ENCODE results near the gene AGTRAP. TPM values are rescaled to one million over a fixed set of nuclear protein-coding genes. Genes with fewer than 3 reads are reported as not detected.

AGTRAP gene
- total and polyA plus RNA-seq, 12 donors: 23.4 to 104 (median 45.1) TPM

- peak overlapping the region in 3 of 5 donors; percentile 60 to 69 (median 69) for H3K27ac ChIP-seq
Observed at GRCh38 chr1:11730429-11730891, 5.5 kb upstream of the AGTRAP start.

GRCh38 chr1:11731691-11732283, 4.1 kb upstream of the AGTRAP start:
- peak in 6 of 7 donors; percentile 42 to 83 (median 58) for DNase-seq
- Histone ChIP-seq H3K27ac (peak overlapping the region in 3 of 5 donors; percentile 53 to 69 (median 69)), H3K4me3 (peak overlapping the region in 1 of 4 donors; percentile 41), H3K36me3 (replicated peaks in 1 of 2) (no peaks in the 10 kb centered on the region), H3K9me3 (replicated peaks in 1 of 3) (no peaks in the 10 kb centered on the region), H3K27me3 (no peaks in the 10 kb centered on the region), H3K4me1 (replicated peaks in 1 of 2) (peaks cover 12 to 42% of the 10 kb centered on the region in 2 donors)
- no peak for TF ChIP-seq POLR2A (IDR thresholded peaks at IDR 0.05)
- TF ChIP-seq CTCF (IDR thresholded peaks at IDR 0.05): no peak
- WGBS, 4 donors: 17 to 37% (median 25%) methylated on average over 15 to 17 of the region's 17 CpGs
- intact Hi-C loops (cut with DNase I): no loop called here

More at GRCh38 chr1:11730429-11730891, 5.5 kb upstream of the AGTRAP start:
- Histone ChIP-seq H3K4me1 (replicated peaks in 1 of 2) (peaks cover 6 to 35% of the 10 kb centered on the region in 2 donors), H3K27me3 (no peaks in the 10 kb centered on the region), H3K36me3 (replicated peaks in 1 of 2) (no peaks in the 10 kb centered on the region), H3K9me3 (replicated peaks in 1 of 3) (no peaks in the 10 kb centered on the region), H3K4me3 (no peak overlapping the region)
- WGBS, 4 donors: 36 to 52% (median 40%) methylated on average over 4 to 5 of the region's 5 CpGs
- TF ChIP-seq CTCF (IDR thresholded peaks at IDR 0.05): no peak
- no peak for TF ChIP-seq POLR2A (IDR thresholded peaks at IDR 0.05)
- DNase-seq: peak in 1 of 7 donors; percentile 42
- intact Hi-C loops (cut with DNase I): no loop called here

GRCh38 chr1:11733306-11733705, 2.6 kb upstream of the AGTRAP start:
- H3K9me3 ChIP-seq (replicated peaks in 1 of 3): no peaks in the 10 kb centered on the region
- TF ChIP-seq CTCF (IDR thresholded peaks at IDR 0.05): no peak
- no peak for TF ChIP-seq POLR2A (IDR thresholded peaks at IDR 0.05)
- no peaks in the 10 kb centered on the region for H3K27me3 ChIP-seq
- H3K36me3 ChIP-seq (replicated peaks in 1 of 2): no peaks in the 10 kb centered on the region
- DNase-seq: no peak
- H3K27ac ChIP-seq: no peak overlapping the region
- 93 to 99% (median 95%) methylated on average over 3 of the region's 3 CpGs for WGBS, 4 donors
- intact Hi-C loops (cut with DNase I): no loop called here
- H3K4me3 ChIP-seq: no peak overlapping the region
- peaks cover 20 to 55% of the 10 kb centered on the region in 2 donors for H3K4me1 ChIP-seq (replicated peaks in 1 of 2)

GRCh38 chr1:11735531-11735853, 444 bp upstream of the AGTRAP start:
- 31 to 42% (median 39%) methylated on average over 2 to 4 of the region's 4 CpGs for WGBS, 4 donors
- intact Hi-C loops (cut with DNase I): no loop called here
- H3K27me3 ChIP-seq: no peaks in the 10 kb centered on the region
- peak overlapping the region in 4 of 5 donors; percentile 45 to 85 (median 76) for H3K27ac ChIP-seq
- H3K36me3 ChIP-seq (replicated peaks in 1 of 2): no peaks in the 10 kb centered on the region
- H3K9me3 ChIP-seq (replicated peaks in 1 of 3): no peaks in the 10 kb centered on the region
- H3K4me1 ChIP-seq (replicated peaks in 1 of 2): peaks cover 20 to 53% of the 10 kb centered on the region in 2 donors
- H3K4me3 ChIP-seq: peak overlapping the region in 2 of 4 donors; percentile 87 to 93
- no peak for TF ChIP-seq CTCF (IDR thresholded peaks at IDR 0.05)
- no peak for TF ChIP-seq POLR2A (IDR thresholded peaks at IDR 0.05)
- DNase-seq: no peak

Data from adrenal gland (tissue), 12 donors.